Caco-2 (cell line): ENCODE data around the gene PLA2G2F. TPM values are rescaled to one million over a fixed set of nuclear protein-coding genes. Genes with fewer than 3 reads are reported as not detected.

Source experiments
- BruUV-seq: library from RNA; stranded (reverse); fragments of 400-500 nt; replicated peaks from 2 replicates; lab custom pipeline; 2021; lab: Mats Ljungman, UMichigan
- CTCF ChIA-PET: fragments of 300-600 bp; sonication (Branson Sonifier 250); formaldehyde crosslinking; loops from one replicate; lab custom pipeline; 2022; ENCODE audit warnings: antibody characterized with exemption; lab: Charles Lee
- POLR2A ChIA-PET: fragments of 300-600 bp; sonication (Branson Sonifier 250); formaldehyde crosslinking; loops from one replicate; lab custom pipeline; 2022; ENCODE audit warnings: antibody characterized with exemption; lab: Charles Lee
- DNase-seq, 2 experiments: peaks; one replicate each; pipeline versions ENCODE4 v3.0.0 to v3.0.0-alpha.2; 2020 to 2022
- H3K27me3 ChIP-seq: replicated peaks from 2 replicates; pipeline ENCODE4 v1.6.0; 2011; ENCODE audit warnings: low read length; ENCODE audit not compliant: control insufficient read depth, insufficient read depth
- H3K36me3 ChIP-seq: 2 replicates; pipeline ENCODE4 v1.5.1; 2011; ENCODE audit warnings: low read length; ENCODE audit not compliant: control insufficient read depth, insufficient read depth
- H3K4me1 ChIP-seq: fragments of 250-450 bp; sonication (Bioruptor Pico); 2 replicates; pipeline ENCODE4 v1.5.1; 2020; ENCODE audit warnings: mild to moderate bottlenecking
- H3K4me3 ChIP-seq: 2 replicates; pipeline ENCODE4 v1.5.1; 2011; ENCODE audit warnings: low read depth, mild to moderate bottlenecking, control low read depth, low read length
- H3K9me3 ChIP-seq: fragments of 250-450 bp; sonication (Bioruptor Pico); 2 replicates; pipeline ENCODE4 v1.5.1; 2020; ENCODE audit warnings: mild to moderate bottlenecking, moderate library complexity
- H3K27ac Mint-ChIP-seq: one replicate; pipeline ENCODE4 v1.8.0; 2022; ENCODE audit warnings: mixed read lengths; ENCODE audit not compliant: unreplicated experiment
- H3K27me3 Mint-ChIP-seq: one replicate; pipeline ENCODE4 v1.8.0; 2022; ENCODE audit warnings: mixed read lengths; ENCODE audit not compliant: insufficient read depth, unreplicated experiment
- H3K36me3 Mint-ChIP-seq: one replicate; pipeline ENCODE4 v1.8.0; 2022; ENCODE audit warnings: mild to moderate bottlenecking, mixed read lengths; ENCODE audit not compliant: insufficient read depth, unreplicated experiment
- H3K4me1 Mint-ChIP-seq: one replicate; pipeline ENCODE4 v1.8.0; 2022; ENCODE audit warnings: low read depth, mixed read lengths; ENCODE audit not compliant: unreplicated experiment
- H3K4me3 Mint-ChIP-seq: one replicate; pipeline ENCODE4 v1.8.0; 2022; ENCODE audit warnings: mild to moderate bottlenecking, moderate library complexity, mixed read lengths; ENCODE audit not compliant: unreplicated experiment
- H3K9me3 Mint-ChIP-seq: one replicate; pipeline ENCODE4 v1.8.0; 2022; ENCODE audit warnings: mixed read lengths; ENCODE audit not compliant: unreplicated experiment
- CTCF ChIP-seq, 2 experiments: fragments of 200-600 bp in 1 of 2; IDR thresholded peaks; 1 replicate in 1 of 2; 2 replicates in 1 of 2; pipeline versions ENCODE4 v1.5.1 to v1.8.0; 2011 to 2022; ENCODE audit warnings: antibody characterized with exemption in 1 of 2, control low read depth in 1 of 2, inconsistent platforms in 1 of 2, low read depth in 1 of 2, low read length in 1 of 2, mild to moderate bottlenecking in 1 of 2, moderate library complexity in 1 of 2; ENCODE audit not compliant: insufficient read depth in 1 of 2, severe bottlenecking in 1 of 2, unreplicated experiment in 1 of 2
- intact Hi-C: fragments of 100-400 bp; cut with micrococcal nuclease; formaldehyde crosslinking; loops from one replicate; pipeline ENCODE4 v1.10.0; 2022; ENCODE audit not compliant: unreplicated experiment
- total RNA-seq: library from RNA; stranded (reverse); gene quantifications from 2 replicates; pipeline ENCODE4 v1.2.3, GENCODE V29; 2022

PLA2G2F gene
- total RNA-seq, 1 experiment from 2014 or later = not detected

- no peaks in the 10 kb centered on the region for H3K36me3 Mint-ChIP-seq
- Histone ChIP-seq H3K27me3 (no peaks in the 10 kb centered on the region), H3K4me1 (no peaks in the 10 kb centered on the region), H3K4me3 (no peak overlapping the region), H3K9me3 (no peaks in the 10 kb centered on the region), H3K36me3 (no peaks in the 10 kb centered on the region)
- no peaks in the 10 kb centered on the region for H3K9me3 Mint-ChIP-seq
- ChIA-PET POLR2A (no interaction called here), CTCF (no interaction called here)
- H3K27ac Mint-ChIP-seq = no peak overlapping the region
- no peaks in the 10 kb centered on the region for H3K4me1 Mint-ChIP-seq
- H3K27me3 Mint-ChIP-seq = no peaks in the 10 kb centered on the region
- no peak for DNase-seq
- TF ChIP-seq CTCF (IDR thresholded peaks at IDR 0.05; ENCODE audit: insufficient read depth in 1 of 2, low read depth in 1 of 2, low read length in 1 of 2, severe bottlenecking in 1 of 2, unreplicated experiment in 1 of 2) = no peak
- H3K4me3 Mint-ChIP-seq = no peak overlapping the region
- intact Hi-C loops = no loop called here
- BruUV-seq = no TSS peak
Observed at GRCh38 chr1:20141001-20141400, 1.9 kb downstream of the PLA2G2F start.

DNA sequence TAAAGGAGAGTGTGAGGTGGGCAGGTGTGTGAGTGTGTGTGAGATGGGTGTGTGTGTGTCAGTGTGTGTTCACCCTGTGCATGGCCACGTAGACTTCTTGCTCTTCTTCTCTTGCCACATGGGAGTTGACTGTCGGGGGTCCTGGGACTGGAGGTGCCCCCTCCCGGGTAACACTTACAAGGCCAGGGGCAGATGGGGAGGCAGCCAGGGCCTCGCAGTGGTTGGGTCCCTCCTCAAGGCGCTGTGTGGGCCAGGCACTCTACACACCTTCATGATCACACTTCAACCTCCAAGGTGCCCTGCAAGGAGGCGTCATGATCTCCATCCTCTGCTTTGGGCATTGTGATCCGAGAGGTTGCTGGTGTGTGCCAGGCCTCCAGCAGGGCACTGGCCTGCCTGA lies 2.3 kb downstream of the PLA2G2F start:
- ChIA-PET POLR2A (no interaction called here), CTCF (no interaction called here)
- Mint-ChIP-seq H3K36me3 (no peaks in the 10 kb centered on the region), H3K4me3 (no peak overlapping the region), H3K4me1 (no peaks in the 10 kb centered on the region), H3K27ac (no peak overlapping the region), H3K9me3 (no peaks in the 10 kb centered on the region), H3K27me3 (no peaks in the 10 kb centered on the region)
- H3K36me3 ChIP-seq = no peaks in the 10 kb centered on the region
- intact Hi-C loops = no loop called here
- no peak for TF ChIP-seq CTCF (IDR thresholded peaks at IDR 0.05; ENCODE audit: insufficient read depth in 1 of 2, low read depth in 1 of 2, low read length in 1 of 2, severe bottlenecking in 1 of 2, unreplicated experiment in 1 of 2)
- H3K9me3 ChIP-seq = no peaks in the 10 kb centered on the region
- no peak for DNase-seq
- BruUV-seq = no TSS peak
- no peak overlapping the region for H3K4me3 ChIP-seq
- H3K27me3 ChIP-seq = no peaks in the 10 kb centered on the region
- H3K4me1 ChIP-seq = no peaks in the 10 kb centered on the region

DNA sequence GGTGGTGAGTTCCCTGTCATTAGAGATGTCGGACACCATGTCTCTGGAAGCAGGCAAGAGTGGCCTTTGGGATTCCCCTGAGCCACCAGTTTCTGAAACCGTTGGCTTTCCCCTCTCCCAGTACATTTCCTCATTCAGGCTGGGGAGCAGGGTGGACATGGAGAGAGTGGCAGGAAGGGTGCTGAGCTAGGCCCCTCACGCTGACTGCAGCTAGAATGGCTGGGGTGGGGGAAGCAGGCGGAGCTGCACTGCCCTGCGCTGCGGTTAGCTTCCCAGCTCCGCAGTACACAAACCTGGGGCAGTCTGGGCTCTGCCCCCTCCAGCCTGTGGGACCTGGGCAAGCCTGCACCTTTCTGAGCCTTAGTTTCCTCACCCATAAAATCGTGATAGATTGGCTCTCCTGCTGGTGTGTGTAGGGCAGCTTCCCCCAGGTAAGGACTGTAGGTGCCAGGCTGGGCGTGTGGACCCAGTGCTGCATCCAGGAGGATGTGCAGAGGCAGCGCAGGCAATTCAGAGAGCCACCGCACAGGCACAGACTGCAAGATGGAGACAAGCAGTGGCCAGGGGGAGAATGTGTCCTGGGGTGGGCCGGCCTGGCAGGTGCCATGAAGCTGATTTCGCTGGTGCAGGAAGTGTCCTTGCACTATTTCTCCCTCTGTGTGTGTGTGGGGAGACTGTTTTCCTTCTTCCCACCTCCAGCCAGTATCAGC lies 3.0 kb downstream of the PLA2G2F start:
- H3K4me3 Mint-ChIP-seq = no peak overlapping the region
- no peaks in the 10 kb centered on the region for H3K27me3 Mint-ChIP-seq
- CTCF ChIA-PET = no interaction called here
- TF ChIP-seq CTCF (IDR thresholded peaks at IDR 0.05; ENCODE audit: insufficient read depth in 1 of 2, low read depth in 1 of 2, low read length in 1 of 2, severe bottlenecking in 1 of 2, unreplicated experiment in 1 of 2) = no peak
- no peaks in the 10 kb centered on the region for H3K9me3 Mint-ChIP-seq
- no peaks in the 10 kb centered on the region for H3K9me3 ChIP-seq
- no peaks in the 10 kb centered on the region for H3K36me3 Mint-ChIP-seq
- POLR2A ChIA-PET = no interaction called here
- H3K36me3 ChIP-seq = no peaks in the 10 kb centered on the region
- no TSS peak for BruUV-seq
- no peak overlapping the region for H3K4me3 ChIP-seq
- DNase-seq = no peak
- no peaks in the 10 kb centered on the region for H3K4me1 ChIP-seq
- H3K4me1 Mint-ChIP-seq = no peaks in the 10 kb centered on the region
- H3K27ac Mint-ChIP-seq = no peak overlapping the region
- intact Hi-C loops = no loop called here
- no peaks in the 10 kb centered on the region for H3K27me3 ChIP-seq
